Measurements from ENCODE around the gene TTLL6.

The TTLL6 gene

DNA sequence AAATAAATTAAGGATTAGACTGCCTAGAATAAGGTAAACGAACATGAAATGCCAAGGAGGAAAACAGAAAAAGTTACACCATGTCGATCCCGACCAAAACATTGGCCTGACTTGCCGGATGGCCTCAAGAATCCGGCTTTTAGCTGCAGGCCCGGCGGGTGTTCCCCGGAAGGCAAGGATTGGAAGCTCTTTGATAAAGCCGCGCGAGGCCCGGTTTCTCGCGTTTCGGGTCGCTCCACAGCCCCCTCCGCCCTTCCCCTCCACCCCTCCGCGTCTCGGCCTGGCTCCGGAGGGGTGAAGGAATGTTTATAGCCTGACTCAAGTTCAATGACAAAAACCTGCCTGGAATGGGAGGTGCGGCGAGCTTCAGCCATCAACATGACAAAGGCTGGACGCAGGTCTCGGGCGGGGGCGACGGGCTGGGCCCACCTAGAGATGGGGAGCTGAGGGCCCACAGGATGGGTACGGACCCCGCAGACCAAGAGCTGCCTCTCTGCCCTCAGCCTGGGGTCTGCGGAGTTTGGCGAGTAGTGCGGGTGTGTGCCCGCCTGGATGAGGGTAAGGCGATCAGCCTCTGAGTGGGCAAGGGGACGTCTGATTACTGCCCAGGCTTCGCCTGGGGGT is 97.3 kb downstream of the TTLL6 start:
- Histone ChIP-seq H3K27ac (replicated peaks) (no peak overlapping the region), H3K4me3 (replicated peaks; ENCODE audit: insufficient read depth, low read length) (no peak overlapping the region), H3K27me3 (ENCODE audit: insufficient read depth, poor library complexity, severe bottlenecking) (peaks cover 75% of the 10 kb centered on the region)
- TF ChIP-seq, protein P1, sequence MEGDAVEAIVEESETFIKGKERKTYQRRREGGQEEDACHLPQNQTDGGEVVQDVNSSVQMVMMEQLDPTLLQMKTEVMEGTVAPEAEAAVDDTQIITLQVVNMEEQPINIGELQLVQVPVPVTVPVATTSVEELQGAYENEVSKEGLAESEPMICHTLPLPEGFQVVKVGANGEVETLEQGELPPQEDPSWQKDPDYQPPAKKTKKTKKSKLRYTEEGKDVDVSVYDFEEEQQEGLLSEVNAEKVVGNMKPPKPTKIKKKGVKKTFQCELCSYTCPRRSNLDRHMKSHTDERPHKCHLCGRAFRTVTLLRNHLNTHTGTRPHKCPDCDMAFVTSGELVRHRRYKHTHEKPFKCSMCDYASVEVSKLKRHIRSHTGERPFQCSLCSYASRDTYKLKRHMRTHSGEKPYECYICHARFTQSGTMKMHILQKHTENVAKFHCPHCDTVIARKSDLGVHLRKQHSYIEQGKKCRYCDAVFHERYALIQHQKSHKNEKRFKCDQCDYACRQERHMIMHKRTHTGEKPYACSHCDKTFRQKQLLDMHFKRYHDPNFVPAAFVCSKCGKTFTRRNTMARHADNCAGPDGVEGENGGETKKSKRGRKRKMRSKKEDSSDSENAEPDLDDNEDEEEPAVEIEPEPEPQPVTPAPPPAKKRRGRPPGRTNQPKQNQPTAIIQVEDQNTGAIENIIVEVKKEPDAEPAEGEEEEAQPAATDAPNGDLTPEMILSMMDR (IDR thresholded peaks at IDR 0.05; ENCODE audit: insufficient read depth, low read length): no peak
- TF ChIP-seq POLR2AphosphoS5 (IDR thresholded peaks at IDR 0.05; ENCODE audit: low read depth) (no peak), GABPA (IDR thresholded peaks at IDR 0.05; ENCODE audit: low read depth) (no peak), SPI1 (IDR thresholded peaks at IDR 0.05; ENCODE audit: borderline replicate concordance, low read depth) (no peak)
- TF ChIP-seq, protein P2, sequence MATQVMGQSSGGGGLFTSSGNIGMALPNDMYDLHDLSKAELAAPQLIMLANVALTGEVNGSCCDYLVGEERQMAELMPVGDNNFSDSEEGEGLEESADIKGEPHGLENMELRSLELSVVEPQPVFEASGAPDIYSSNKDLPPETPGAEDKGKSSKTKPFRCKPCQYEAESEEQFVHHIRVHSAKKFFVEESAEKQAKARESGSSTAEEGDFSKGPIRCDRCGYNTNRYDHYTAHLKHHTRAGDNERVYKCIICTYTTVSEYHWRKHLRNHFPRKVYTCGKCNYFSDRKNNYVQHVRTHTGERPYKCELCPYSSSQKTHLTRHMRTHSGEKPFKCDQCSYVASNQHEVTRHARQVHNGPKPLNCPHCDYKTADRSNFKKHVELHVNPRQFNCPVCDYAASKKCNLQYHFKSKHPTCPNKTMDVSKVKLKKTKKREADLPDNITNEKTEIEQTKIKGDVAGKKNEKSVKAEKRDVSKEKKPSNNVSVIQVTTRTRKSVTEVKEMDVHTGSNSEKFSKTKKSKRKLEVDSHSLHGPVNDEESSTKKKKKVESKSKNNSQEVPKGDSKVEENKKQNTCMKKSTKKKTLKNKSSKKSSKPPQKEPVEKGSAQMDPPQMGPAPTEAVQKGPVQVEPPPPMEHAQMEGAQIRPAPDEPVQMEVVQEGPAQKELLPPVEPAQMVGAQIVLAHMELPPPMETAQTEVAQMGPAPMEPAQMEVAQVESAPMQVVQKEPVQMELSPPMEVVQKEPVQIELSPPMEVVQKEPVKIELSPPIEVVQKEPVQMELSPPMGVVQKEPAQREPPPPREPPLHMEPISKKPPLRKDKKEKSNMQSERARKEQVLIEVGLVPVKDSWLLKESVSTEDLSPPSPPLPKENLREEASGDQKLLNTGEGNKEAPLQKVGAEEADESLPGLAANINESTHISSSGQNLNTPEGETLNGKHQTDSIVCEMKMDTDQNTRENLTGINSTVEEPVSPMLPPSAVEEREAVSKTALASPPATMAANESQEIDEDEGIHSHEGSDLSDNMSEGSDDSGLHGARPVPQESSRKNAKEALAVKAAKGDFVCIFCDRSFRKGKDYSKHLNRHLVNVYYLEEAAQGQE (IDR thresholded peaks at IDR 0.05; ENCODE audit: insufficient replicate concordance, low read depth): no peak
- no peak for DNase-seq (ENCODE audit: low read depth in 1 of 2, low spot score in 1 of 2)

DNA sequence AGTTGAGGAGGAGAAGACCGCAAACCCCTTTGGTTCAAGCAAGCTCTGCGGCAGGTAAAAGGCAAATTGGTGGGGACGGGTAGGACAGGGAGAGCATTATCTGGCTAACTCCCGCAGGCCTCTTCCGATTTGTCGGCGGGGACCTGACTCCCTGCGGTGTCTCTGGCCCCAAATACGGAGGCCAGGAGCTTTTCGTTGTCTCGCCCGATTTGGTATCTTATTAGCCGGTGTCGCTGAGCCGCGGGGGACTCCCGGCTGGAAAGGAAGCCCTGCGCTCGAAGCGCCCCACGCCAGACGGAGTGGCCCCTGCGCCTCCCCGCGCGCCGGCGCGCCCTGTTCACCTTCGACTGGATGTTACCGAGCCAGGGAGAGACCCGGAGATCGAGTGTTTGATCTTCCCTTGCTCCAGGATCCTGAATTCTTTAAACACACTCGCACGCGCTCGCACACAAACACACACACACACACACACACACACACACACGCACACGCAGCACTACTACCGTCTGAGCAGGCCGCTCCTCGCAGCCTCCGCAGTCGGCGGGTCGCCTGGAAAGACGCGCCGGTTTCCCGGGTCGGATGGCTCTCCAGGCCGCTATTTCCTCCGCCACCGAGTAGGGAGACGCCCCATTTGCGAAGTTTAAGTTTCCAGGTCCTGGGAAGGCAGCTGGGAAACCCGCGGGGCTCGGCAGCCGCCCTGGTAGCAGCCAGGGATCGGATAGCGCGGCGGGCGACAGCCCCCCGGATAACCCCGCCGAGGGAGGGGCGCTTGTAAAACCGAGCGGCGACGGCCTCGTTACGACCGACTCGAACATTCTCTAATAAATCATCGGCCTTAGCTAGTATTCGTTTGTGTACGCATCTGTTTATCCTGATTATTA is 98.0 kb downstream of the TTLL6 start:
- peaks cover 74% of the 10 kb centered on the region for H3K27me3 ChIP-seq (ENCODE audit: insufficient read depth, poor library complexity, severe bottlenecking)
- H3K27ac ChIP-seq (replicated peaks): no peak overlapping the region
- no peak for DNase-seq (ENCODE audit: low read depth in 1 of 2, low spot score in 1 of 2)
- TF ChIP-seq, protein P2 (IDR thresholded peaks at IDR 0.05; ENCODE audit: insufficient replicate concordance, low read depth): no peak
- TF ChIP-seq, protein P1 (IDR thresholded peaks at IDR 0.05; ENCODE audit: insufficient read depth, low read length): no peak
- TF ChIP-seq POLR2AphosphoS5 (IDR thresholded peaks at IDR 0.05; ENCODE audit: low read depth) (no peak), GABPA (IDR thresholded peaks at IDR 0.05; ENCODE audit: low read depth) (no peak), SPI1 (IDR thresholded peaks at IDR 0.05; ENCODE audit: borderline replicate concordance, low read depth) (no peak)
- H3K4me3 ChIP-seq (replicated peaks; ENCODE audit: insufficient read depth, low read length): no peak overlapping the region

DNA sequence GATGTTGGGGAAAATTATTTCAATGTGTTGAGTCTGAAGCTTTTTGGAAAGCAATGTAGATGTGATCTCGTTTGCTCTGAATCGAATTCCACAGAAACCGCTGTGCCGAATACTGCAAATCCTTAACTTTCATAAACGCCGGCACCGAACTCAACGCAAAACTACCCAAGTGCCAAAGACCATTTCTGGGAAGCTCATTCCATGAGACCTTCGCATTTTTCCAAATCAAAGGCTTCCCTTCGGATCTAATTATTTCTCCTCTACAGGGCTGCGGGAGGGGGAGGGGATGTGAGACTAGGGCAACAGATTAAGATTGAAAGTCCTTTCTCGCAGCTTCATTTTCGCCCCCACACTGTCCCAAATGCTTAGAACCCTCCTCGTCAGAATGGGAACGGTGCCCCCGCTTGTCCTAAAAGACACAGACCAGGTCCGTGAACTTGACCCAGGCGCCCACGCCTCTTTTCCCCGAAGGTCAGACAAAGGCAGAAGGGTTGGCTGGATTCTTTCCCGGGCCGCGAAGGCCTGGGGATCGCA is 98.7 kb downstream of the TTLL6 start:
- TF ChIP-seq GABPA (IDR thresholded peaks at IDR 0.05; ENCODE audit: low read depth) (no peak), SPI1 (IDR thresholded peaks at IDR 0.05; ENCODE audit: borderline replicate concordance, low read depth) (no peak), POLR2AphosphoS5 (IDR thresholded peaks at IDR 0.05; ENCODE audit: low read depth) (no peak)
- TF ChIP-seq, protein P2 (IDR thresholded peaks at IDR 0.05; ENCODE audit: insufficient replicate concordance, low read depth): no peak
- TF ChIP-seq, protein P1 (IDR thresholded peaks at IDR 0.05; ENCODE audit: insufficient read depth, low read length): no peak
- Histone ChIP-seq H3K27ac (replicated peaks) (no peak overlapping the region), H3K4me3 (replicated peaks; ENCODE audit: insufficient read depth, low read length) (no peak overlapping the region), H3K27me3 (ENCODE audit: insufficient read depth, poor library complexity, severe bottlenecking) (peaks cover 67% of the 10 kb centered on the region)
- no peak for DNase-seq (ENCODE audit: low read depth in 1 of 2, low spot score in 1 of 2)

All from HL-60 (cell line).